Activated naive CD8-positive, alpha-beta T cell (primary cell): ENCODE results near the gene ERAP2.
"Not testable (repeated sequence)": the region's sequence is repeated elsewhere in the genome, so short reads cannot be mapped to it uniquely, and the experiment has no call there.

ENCODE experiments used
- H3K27ac Mint-ChIP-seq: one replicate; pipeline ENCODE4 v1.8.0; 2021; ENCODE audit warnings: mixed read lengths
- H3K27me3 Mint-ChIP-seq: one replicate; pipeline ENCODE4 v1.8.0; 2021; ENCODE audit warnings: mixed read lengths
- H3K36me3 Mint-ChIP-seq: one replicate; pipeline ENCODE4 v1.8.0; 2021; ENCODE audit warnings: mixed read lengths
- H3K4me1 Mint-ChIP-seq: one replicate; pipeline ENCODE4 v1.8.0; 2021; ENCODE audit warnings: low read depth, mixed read lengths
- H3K4me3 Mint-ChIP-seq: one replicate; pipeline ENCODE4 v1.8.0; 2021; ENCODE audit warnings: mild to moderate bottlenecking, mixed read lengths
- H3K9me3 Mint-ChIP-seq: one replicate; pipeline ENCODE4 v1.8.0; 2021; ENCODE audit warnings: low read depth, mixed read lengths

Gene ERAP2

GRCh38 chr5:96876292-96876850, at the start of gene ERAP2:
ERAP2 (plus strand) TSS chr5:96876500; CDS start chr5:96879686, 3,186 bp downstream.
- peak within 1 kb of the TSS; percentile 99 for H3K4me3 Mint-ChIP-seq
- peaks cover 19% of the 10 kb centered on the region for H3K36me3 Mint-ChIP-seq
- peak within 1 kb of the TSS; percentile 99 for H3K27ac Mint-ChIP-seq
- no peaks in the 10 kb centered on the region for H3K9me3 Mint-ChIP-seq
- no peaks in the 10 kb centered on the region for H3K27me3 Mint-ChIP-seq
- peaks cover 77% of the 10 kb centered on the region for H3K4me1 Mint-ChIP-seq

GRCh38 chr5:96829297-96829696, 47.0 kb upstream of the ERAP2 start:
- no peaks in the 10 kb centered on the region for H3K27me3 Mint-ChIP-seq
- peaks cover 3% of the 10 kb centered on the region for H3K4me1 Mint-ChIP-seq
- H3K27ac Mint-ChIP-seq = no peak overlapping the region
- H3K36me3 Mint-ChIP-seq = no peaks in the 10 kb centered on the region
- no peak overlapping the region for H3K4me3 Mint-ChIP-seq
- H3K9me3 Mint-ChIP-seq = no peaks in the 10 kb centered on the region

GRCh38 chr5:96834016-96834415, 42.3 kb upstream of the ERAP2 start:
- Mint-ChIP-seq H3K27me3 (no peaks in the 10 kb centered on the region), H3K27ac (no peak overlapping the region), H3K36me3 (no peaks in the 10 kb centered on the region), H3K4me3 (no peak overlapping the region), H3K4me1 (peaks cover 6% of the 10 kb centered on the region), H3K9me3 (no peaks in the 10 kb centered on the region)

- H3K4me1 Mint-ChIP-seq = peaks cover 6% of the 10 kb centered on the region
- H3K27me3 Mint-ChIP-seq = no peaks in the 10 kb centered on the region
- no peaks in the 10 kb centered on the region for H3K36me3 Mint-ChIP-seq
- H3K4me3 Mint-ChIP-seq = no peak overlapping the region
- H3K9me3 Mint-ChIP-seq = no peaks in the 10 kb centered on the region
- H3K27ac Mint-ChIP-seq = no peak overlapping the region
Measured at GRCh38 chr5:96835791-96836191, 40.5 kb upstream of the ERAP2 start.

- H3K36me3 Mint-ChIP-seq = no peaks in the 10 kb centered on the region
- H3K27me3 Mint-ChIP-seq = no peaks in the 10 kb centered on the region
- peaks cover 6% of the 10 kb centered on the region for H3K4me1 Mint-ChIP-seq
- no peaks in the 10 kb centered on the region for H3K9me3 Mint-ChIP-seq
- no peak overlapping the region for H3K27ac Mint-ChIP-seq
- no peak overlapping the region for H3K4me3 Mint-ChIP-seq
Measured at GRCh38 chr5:96836817-96837216, 39.5 kb upstream of the ERAP2 start.

- Mint-ChIP-seq H3K4me3 (no peak overlapping the region), H3K36me3 (no peaks in the 10 kb centered on the region), H3K27ac (no peak overlapping the region), H3K4me1 (peaks cover 6% of the 10 kb centered on the region), H3K9me3 (no peaks in the 10 kb centered on the region), H3K27me3 (no peaks in the 10 kb centered on the region)
Measured at GRCh38 chr5:96837303-96837702, 39.0 kb upstream of the ERAP2 start.

- no peaks in the 10 kb centered on the region for H3K27me3 Mint-ChIP-seq
- H3K4me3 Mint-ChIP-seq = no peak overlapping the region
- H3K9me3 Mint-ChIP-seq = no peaks in the 10 kb centered on the region
- no peaks in the 10 kb centered on the region for H3K36me3 Mint-ChIP-seq
- no peak overlapping the region for H3K27ac Mint-ChIP-seq
- H3K4me1 Mint-ChIP-seq = peaks cover 12% of the 10 kb centered on the region
Measured at GRCh38 chr5:96838201-96839070, 37.9 kb upstream of the ERAP2 start.

GRCh38 chr5:96839071-96839592, 37.2 kb upstream of the ERAP2 start:
- Mint-ChIP-seq H3K27ac (no peak overlapping the region), H3K9me3 (no peaks in the 10 kb centered on the region), H3K4me1 (peaks cover 18% of the 10 kb centered on the region), H3K27me3 (no peaks in the 10 kb centered on the region), H3K4me3 (no peak overlapping the region), H3K36me3 (no peaks in the 10 kb centered on the region)

- H3K27ac Mint-ChIP-seq, H3K36me3 Mint-ChIP-seq, H3K27me3 Mint-ChIP-seq, H3K4me3 Mint-ChIP-seq, H3K9me3 Mint-ChIP-seq: not testable (repeated sequence)
- peaks cover 13% of the 10 kb centered on the region for H3K4me1 Mint-ChIP-seq
Measured at GRCh38 chr5:96841931-96842330, 34.4 kb upstream of the ERAP2 start.

- Mint-ChIP-seq H3K4me3 (no peak overlapping the region), H3K27ac (no peak overlapping the region), H3K9me3 (no peaks in the 10 kb centered on the region), H3K36me3 (no peaks in the 10 kb centered on the region), H3K4me1 (peaks cover 13% of the 10 kb centered on the region), H3K27me3 (no peaks in the 10 kb centered on the region)
Measured at GRCh38 chr5:96843140-96843539, 33.2 kb upstream of the ERAP2 start.

GRCh38 chr5:96844481-96844990, 31.8 kb upstream of the ERAP2 start:
- Mint-ChIP-seq H3K27me3 (no peaks in the 10 kb centered on the region), H3K36me3 (peaks cover 6% of the 10 kb centered on the region), H3K4me1 (peaks cover 12% of the 10 kb centered on the region)

GRCh38 chr5:96851312-96852062, 24.8 kb upstream of the ERAP2 start:
- H3K27ac Mint-ChIP-seq = no peak overlapping the region
- H3K9me3 Mint-ChIP-seq = peaks cover 5% of the 10 kb centered on the region
- H3K4me3 Mint-ChIP-seq = no peak overlapping the region
- no peaks in the 10 kb centered on the region for H3K4me1 Mint-ChIP-seq
- H3K27me3 Mint-ChIP-seq = no peaks in the 10 kb centered on the region
- H3K36me3 Mint-ChIP-seq = peaks cover 8% of the 10 kb centered on the region

More at GRCh38 chr5:96844481-96844990, 31.8 kb upstream of the ERAP2 start:
- H3K4me3 Mint-ChIP-seq = no peak overlapping the region
- H3K9me3 Mint-ChIP-seq = peaks cover 4% of the 10 kb centered on the region
- no peak overlapping the region for H3K27ac Mint-ChIP-seq

GRCh38 chr5:96852759-96853158, 23.5 kb upstream of the ERAP2 start:
- no peaks in the 10 kb centered on the region for H3K4me1 Mint-ChIP-seq
- no peak overlapping the region for H3K4me3 Mint-ChIP-seq
- peaks cover 5% of the 10 kb centered on the region for H3K9me3 Mint-ChIP-seq
- H3K36me3 Mint-ChIP-seq = peaks cover 8% of the 10 kb centered on the region
- no peak overlapping the region for H3K27ac Mint-ChIP-seq
- H3K27me3 Mint-ChIP-seq = no peaks in the 10 kb centered on the region

GRCh38 chr5:96854067-96854466, 22.2 kb upstream of the ERAP2 start:
- H3K4me1 Mint-ChIP-seq = no peaks in the 10 kb centered on the region
- peaks cover 5% of the 10 kb centered on the region for H3K9me3 Mint-ChIP-seq
- H3K36me3 Mint-ChIP-seq = peaks cover 4% of the 10 kb centered on the region
- no peak overlapping the region for H3K27ac Mint-ChIP-seq
- no peaks in the 10 kb centered on the region for H3K27me3 Mint-ChIP-seq
- H3K4me3 Mint-ChIP-seq = no peak overlapping the region
